K562 (cell line): ENCODE measurements around the gene PATL2. TPM values are rescaled to one million over a fixed set of nuclear protein-coding genes. Genes with fewer than 3 reads are reported as not detected.

Experiments used
- CBX2 ChIP-seq: fragments of 200-600 bp; sonication (generic); IDR thresholded peaks from one replicate; pipeline ENCODE4 v1.6.1; 2012; ENCODE audit warnings: mild to moderate bottlenecking, low read length, inconsistent platforms; ENCODE audit not compliant: insufficient read depth, poor library complexity, severe bottlenecking
- CEBPG ChIP-seq, 3 experiments: fragments of 200-800 bp in 1 of 3; sonication (Bioruptor generic) in 1 of 3; sonication (generic) in 1 of 3; formaldehyde crosslinking in 1 of 3; IDR thresholded peaks in 2 of 3; conservative IDR thresholded peaks in 1 of 3; 2 replicates each; pipeline versions ENCODE4 v1.6.1 to v1.8.0; 2016 to 2022; ENCODE audit warnings: missing compliant biosample characterization in 2 of 3, missing genetic modification characterization in 2 of 3, mild to moderate bottlenecking in 1 of 3, missing genetic modification reagents in 1 of 3
- FIP1L1 ChIP-seq: fragments of 200-400 bp; formaldehyde crosslinking; IDR thresholded peaks from 2 replicates; pipeline ENCODE4 v1.6.1; 2018; ENCODE audit warnings: mild to moderate bottlenecking, low read depth, low read length; ENCODE audit not compliant: poor library complexity, severe bottlenecking
- HSF4 ChIP-seq: fragments of 250-450 bp; sonication (Bioruptor Pico); IDR thresholded peaks from 2 replicates; pipeline ENCODE4 v2.1.2; 2022; ENCODE audit warnings: mild to moderate bottlenecking, moderate library complexity, borderline replicate concordance
- KAT7 ChIP-seq: sonication (generic); formaldehyde crosslinking; IDR thresholded peaks from 2 replicates; pipeline ENCODE4 v1.8.0; 2022; ENCODE audit warnings: missing genetic modification reagents, mild to moderate bottlenecking, borderline replicate concordance
- KDM5B ChIP-seq: fragments of 200-600 bp; sonication (generic); IDR thresholded peaks from 2 replicates; pipeline ENCODE4 v1.6.1; 2012; ENCODE audit warnings: low read depth, mild to moderate bottlenecking, moderate library complexity, low read length, control low read depth, inconsistent platforms; ENCODE audit not compliant: insufficient replicate concordance
- TCF3 ChIP-seq: sonication (generic); formaldehyde crosslinking; IDR thresholded peaks from 2 replicates; pipeline ENCODE4 v1.4.0; 2020; ENCODE audit warnings: mild to moderate bottlenecking, missing genetic modification reagents
- TEAD1 ChIP-seq, 2 experiments: fragments of 450-650 bp in 1 of 2; sonication (generic) in 1 of 2; formaldehyde crosslinking; IDR thresholded peaks; 2 replicates each; pipeline versions ENCODE4 v1.4.0 to v1.8.0; 2020 to 2022; ENCODE audit warnings: mild to moderate bottlenecking in 2 of 2, missing genetic modification reagents in 1 of 2
- TRIM24 ChIP-seq, 2 experiments: fragments of 450-650 bp; IDR thresholded peaks; 2 replicates each; pipeline ENCODE4 v1.6.1; 2016
- ZNF561 ChIP-seq: fragments of 450-650 bp; formaldehyde crosslinking; conservative IDR thresholded peaks from 2 replicates; pipeline ENCODE4 v1.4.0; 2020; ENCODE audit warnings: mild to moderate bottlenecking, moderate library complexity
- polyA plus RNA-seq, 8 experiments: library from polyadenylated mRNA; depleted of rRNA in 4 of 8; stranded (reverse) in 5 of 8; unstranded in 3 of 8; fragments of >200 nt; fragmentation: Nextera tagmentation in 2 of 8; fragmentation: Illumina TruSeq in 1 of 8; extraction: Ambion mirVana in 2 of 8; extraction: Trizol in 1 of 8; gene quantifications; 2 replicates each; pipeline versions ENCODE4 v1.2.1 to v1.2.3, GENCODE V29; 2011 to 2014; ENCODE audit warnings: inconsistent platforms in 1 of 8, missing spikeins in 1 of 8
- total RNA-seq, 7 experiments: library from RNA; depleted of rRNA in 6 of 7; stranded (reverse); fragments of >200 nt in 6 of 7; fragmentation: Illumina TruSeq in 2 of 7; extraction: Trizol in 2 of 7; gene quantifications; 2 replicates each; pipeline versions ENCODE4 v1.2.1 to v1.2.3, GENCODE V29; 2011 to 2021; ENCODE audit warnings: low replicate concordance in 1 of 7
- TF ChIP-seq, protein P1 (sequence below): fragments of 450-650 bp; IDR thresholded peaks from 2 replicates; pipeline ENCODE4 v1.6.1; 2016; ENCODE audit warnings: mild to moderate bottlenecking, moderate library complexity
- TF ChIP-seq, protein P2 (sequence below): fragments of 450-650 bp; formaldehyde crosslinking; IDR thresholded peaks from 2 replicates; pipeline ENCODE4 v1.4.0; 2022; ENCODE audit warnings: missing genetic modification characterization

PATL2 gene
- total and polyA plus RNA-seq, 9 of the 15 experiments (the other 6 are each of a cell fraction or from before 2014, with no cell fraction given), result 0.42 to 1.1 (median 0.86) TPM

GRCh38 chr15:44663410-44664308, 47.5 kb downstream of the PATL2 start, which contains the start of gene SPG11 (continued):
- TF ChIP-seq, protein P1, sequence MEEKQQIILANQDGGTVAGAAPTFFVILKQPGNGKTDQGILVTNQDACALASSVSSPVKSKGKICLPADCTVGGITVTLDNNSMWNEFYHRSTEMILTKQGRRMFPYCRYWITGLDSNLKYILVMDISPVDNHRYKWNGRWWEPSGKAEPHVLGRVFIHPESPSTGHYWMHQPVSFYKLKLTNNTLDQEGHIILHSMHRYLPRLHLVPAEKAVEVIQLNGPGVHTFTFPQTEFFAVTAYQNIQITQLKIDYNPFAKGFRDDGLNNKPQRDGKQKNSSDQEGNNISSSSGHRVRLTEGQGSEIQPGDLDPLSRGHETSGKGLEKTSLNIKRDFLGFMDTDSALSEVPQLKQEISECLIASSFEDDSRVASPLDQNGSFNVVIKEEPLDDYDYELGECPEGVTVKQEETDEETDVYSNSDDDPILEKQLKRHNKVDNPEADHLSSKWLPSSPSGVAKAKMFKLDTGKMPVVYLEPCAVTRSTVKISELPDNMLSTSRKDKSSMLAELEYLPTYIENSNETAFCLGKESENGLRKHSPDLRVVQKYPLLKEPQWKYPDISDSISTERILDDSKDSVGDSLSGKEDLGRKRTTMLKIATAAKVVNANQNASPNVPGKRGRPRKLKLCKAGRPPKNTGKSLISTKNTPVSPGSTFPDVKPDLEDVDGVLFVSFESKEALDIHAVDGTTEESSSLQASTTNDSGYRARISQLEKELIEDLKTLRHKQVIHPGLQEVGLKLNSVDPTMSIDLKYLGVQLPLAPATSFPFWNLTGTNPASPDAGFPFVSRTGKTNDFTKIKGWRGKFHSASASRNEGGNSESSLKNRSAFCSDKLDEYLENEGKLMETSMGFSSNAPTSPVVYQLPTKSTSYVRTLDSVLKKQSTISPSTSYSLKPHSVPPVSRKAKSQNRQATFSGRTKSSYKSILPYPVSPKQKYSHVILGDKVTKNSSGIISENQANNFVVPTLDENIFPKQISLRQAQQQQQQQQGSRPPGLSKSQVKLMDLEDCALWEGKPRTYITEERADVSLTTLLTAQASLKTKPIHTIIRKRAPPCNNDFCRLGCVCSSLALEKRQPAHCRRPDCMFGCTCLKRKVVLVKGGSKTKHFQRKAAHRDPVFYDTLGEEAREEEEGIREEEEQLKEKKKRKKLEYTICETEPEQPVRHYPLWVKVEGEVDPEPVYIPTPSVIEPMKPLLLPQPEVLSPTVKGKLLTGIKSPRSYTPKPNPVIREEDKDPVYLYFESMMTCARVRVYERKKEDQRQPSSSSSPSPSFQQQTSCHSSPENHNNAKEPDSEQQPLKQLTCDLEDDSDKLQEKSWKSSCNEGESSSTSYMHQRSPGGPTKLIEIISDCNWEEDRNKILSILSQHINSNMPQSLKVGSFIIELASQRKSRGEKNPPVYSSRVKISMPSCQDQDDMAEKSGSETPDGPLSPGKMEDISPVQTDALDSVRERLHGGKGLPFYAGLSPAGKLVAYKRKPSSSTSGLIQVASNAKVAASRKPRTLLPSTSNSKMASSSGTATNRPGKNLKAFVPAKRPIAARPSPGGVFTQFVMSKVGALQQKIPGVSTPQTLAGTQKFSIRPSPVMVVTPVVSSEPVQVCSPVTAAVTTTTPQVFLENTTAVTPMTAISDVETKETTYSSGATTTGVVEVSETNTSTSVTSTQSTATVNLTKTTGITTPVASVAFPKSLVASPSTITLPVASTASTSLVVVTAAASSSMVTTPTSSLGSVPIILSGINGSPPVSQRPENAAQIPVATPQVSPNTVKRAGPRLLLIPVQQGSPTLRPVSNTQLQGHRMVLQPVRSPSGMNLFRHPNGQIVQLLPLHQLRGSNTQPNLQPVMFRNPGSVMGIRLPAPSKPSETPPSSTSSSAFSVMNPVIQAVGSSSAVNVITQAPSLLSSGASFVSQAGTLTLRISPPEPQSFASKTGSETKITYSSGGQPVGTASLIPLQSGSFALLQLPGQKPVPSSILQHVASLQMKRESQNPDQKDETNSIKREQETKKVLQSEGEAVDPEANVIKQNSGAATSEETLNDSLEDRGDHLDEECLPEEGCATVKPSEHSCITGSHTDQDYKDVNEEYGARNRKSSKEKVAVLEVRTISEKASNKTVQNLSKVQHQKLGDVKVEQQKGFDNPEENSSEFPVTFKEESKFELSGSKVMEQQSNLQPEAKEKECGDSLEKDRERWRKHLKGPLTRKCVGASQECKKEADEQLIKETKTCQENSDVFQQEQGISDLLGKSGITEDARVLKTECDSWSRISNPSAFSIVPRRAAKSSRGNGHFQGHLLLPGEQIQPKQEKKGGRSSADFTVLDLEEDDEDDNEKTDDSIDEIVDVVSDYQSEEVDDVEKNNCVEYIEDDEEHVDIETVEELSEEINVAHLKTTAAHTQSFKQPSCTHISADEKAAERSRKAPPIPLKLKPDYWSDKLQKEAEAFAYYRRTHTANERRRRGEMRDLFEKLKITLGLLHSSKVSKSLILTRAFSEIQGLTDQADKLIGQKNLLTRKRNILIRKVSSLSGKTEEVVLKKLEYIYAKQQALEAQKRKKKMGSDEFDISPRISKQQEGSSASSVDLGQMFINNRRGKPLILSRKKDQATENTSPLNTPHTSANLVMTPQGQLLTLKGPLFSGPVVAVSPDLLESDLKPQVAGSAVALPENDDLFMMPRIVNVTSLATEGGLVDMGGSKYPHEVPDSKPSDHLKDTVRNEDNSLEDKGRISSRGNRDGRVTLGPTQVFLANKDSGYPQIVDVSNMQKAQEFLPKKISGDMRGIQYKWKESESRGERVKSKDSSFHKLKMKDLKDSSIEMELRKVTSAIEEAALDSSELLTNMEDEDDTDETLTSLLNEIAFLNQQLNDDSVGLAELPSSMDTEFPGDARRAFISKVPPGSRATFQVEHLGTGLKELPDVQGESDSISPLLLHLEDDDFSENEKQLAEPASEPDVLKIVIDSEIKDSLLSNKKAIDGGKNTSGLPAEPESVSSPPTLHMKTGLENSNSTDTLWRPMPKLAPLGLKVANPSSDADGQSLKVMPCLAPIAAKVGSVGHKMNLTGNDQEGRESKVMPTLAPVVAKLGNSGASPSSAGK, result peak; percentile 100
- TF ChIP-seq KAT7 (CRISPR knock-in tag), result 0 out of 2 replicates have a peak, but pooled peaks have one; percentile 16
- TF ChIP-seq HSF4, result peak; percentile 33; the same call in 1 of the 2 replicates
- peak; percentile 92 for TF ChIP-seq FIP1L1
- TF ChIP-seq TCF3 (CRISPR knock-in tag), result peak; percentile 33; the same call in 1 of the 2 replicates
- no peak for TF ChIP-seq ZNF561 (CRISPR knock-in tag)
- peak; percentile 92 for TF ChIP-seq KDM5B
- TF ChIP-seq CBX2, result no peak
- peak in 1 of 2 experiments; percentile 54; a peak in 1 of 4 replicates for TF ChIP-seq TRIM24 (IDR thresholded peaks at IDR 0.05)
- TF ChIP-seq, protein P2, sequence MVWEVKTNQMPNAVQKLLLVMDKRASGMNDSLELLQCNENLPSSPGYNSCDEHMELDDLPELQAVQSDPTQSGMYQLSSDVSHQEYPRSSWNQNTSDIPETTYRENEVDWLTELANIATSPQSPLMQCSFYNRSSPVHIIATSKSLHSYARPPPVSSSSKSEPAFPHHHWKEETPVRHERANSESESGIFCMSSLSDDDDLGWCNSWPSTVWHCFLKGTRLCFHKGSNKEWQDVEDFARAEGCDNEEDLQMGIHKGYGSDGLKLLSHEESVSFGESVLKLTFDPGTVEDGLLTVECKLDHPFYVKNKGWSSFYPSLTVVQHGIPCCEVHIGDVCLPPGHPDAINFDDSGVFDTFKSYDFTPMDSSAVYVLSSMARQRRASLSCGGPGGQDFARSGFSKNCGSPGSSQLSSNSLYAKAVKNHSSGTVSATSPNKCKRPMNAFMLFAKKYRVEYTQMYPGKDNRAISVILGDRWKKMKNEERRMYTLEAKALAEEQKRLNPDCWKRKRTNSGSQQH (CRISPR knock-in tag), result peak; percentile 61; the same call in 1 of the 2 replicates
- no peak for TF ChIP-seq CEBPG (CRISPR knock-in tag; IDR thresholded peaks at IDR 0.05)
- no peak for TF ChIP-seq CEBPG (tag; conservative IDR thresholded peaks at IDR 0.05 in 1 of 2, IDR thresholded peaks at IDR 0.05 in 1 of 2)
- TF ChIP-seq TEAD1 (CRISPR knock-in tag; IDR thresholded peaks at IDR 0.05), result peak; percentile 76 to 93
